ENCODE data around the gene CLC.
A peak's percentile ranks its signal among the peaks of the same experiment; 100 is the strongest.
"Not testable (repeated sequence)": the region's sequence is repeated elsewhere in the genome, so short reads cannot be mapped to it uniquely, and the experiment has no call there.

The CLC gene

DNA sequence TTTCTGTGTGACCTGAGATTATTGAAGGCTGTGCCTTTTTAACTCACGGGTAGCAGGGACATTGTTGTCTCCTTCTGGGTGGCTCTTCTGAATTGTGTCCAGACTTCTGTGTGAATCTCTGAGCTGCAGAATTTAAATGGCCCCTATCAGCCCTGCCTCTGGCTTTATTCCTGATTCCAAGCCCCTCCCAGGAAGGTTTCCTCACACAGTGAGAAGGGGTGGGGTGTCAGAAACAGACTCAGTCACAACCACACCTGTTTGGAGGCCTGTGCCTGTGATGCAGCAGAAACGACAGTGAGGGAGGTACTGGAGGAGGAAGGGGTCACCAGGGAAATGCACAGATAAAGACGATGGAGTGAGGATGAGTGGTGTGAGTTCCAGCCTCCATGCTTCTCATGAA is at the start of gene CLC:
CLC (minus strand) TSS at position 139 of the 400 bp plus-strand sequence; CDS start at position 62, 77 bp downstream.
- no peak for DNase-seq (ENCODE audit: low spot score)

DNA sequence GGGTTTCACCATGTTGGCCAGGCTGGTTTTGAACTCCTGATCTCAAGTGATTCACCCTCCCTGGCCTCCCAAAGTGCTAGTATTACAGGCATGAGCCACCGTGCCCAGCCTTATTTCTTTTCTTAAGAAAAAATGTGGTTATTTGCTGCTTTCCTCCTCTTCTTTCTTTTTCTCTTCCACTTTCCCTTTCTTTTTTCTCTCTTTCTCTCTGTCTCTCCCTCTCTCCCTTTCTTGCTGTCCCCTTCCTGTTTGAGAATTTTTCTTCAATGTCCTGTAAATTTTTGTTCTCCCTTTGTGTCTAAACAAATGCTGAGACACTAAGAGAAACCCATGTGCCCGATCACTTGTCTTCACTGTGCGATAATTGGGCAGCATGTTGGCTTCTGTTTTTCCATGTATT is 43.1 kb upstream of the CLC start:
- DNase-seq (ENCODE audit: low spot score): no peak

DNA sequence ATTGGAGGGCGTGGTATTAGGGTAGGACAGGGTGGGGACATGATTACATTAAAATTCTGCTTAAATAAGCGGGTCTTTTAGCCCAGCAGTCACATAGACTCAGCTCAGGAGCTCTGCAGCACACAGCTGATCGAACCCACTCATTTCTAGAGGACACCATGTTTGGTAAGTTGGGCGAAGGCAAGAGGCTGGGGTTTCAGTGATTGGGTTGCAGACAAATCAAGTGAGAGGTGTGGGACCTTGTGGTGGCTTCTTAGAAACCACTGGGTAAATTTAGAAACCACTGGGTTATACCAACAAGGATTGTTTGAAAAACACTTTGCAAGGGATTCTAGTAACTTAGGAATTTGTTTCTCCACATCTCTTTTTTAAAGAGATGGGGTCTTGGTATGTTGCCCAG is 40.9 kb upstream of the CLC start, which contains the start of gene LEUTX:
LEUTX (plus strand) TSS at position 92 of the 400 bp plus-strand sequence; CDS start at position 159, 67 bp downstream.
- no peak for DNase-seq (ENCODE audit: low spot score)

DNA sequence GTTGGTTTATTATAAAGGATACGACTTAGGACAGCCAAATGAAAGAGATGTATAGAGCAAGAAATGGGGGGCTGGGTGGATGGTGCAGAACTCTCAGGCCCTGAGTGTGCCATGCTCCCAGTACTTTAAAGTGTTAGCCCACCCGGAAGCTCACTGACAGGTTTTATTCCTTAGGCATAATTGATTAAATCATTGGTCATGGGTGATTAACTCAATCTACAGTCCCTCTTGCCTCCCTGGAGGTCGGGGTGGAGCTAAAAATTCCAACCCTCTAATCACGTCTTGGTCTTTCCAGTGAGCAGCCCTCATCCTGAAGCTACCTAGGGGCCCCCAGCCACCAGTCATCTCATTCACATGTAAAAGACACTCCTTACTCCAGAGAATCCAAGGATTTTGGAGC is 31.0 kb upstream of the CLC start:
- DNase-seq (ENCODE audit: low spot score): no peak

DNA sequence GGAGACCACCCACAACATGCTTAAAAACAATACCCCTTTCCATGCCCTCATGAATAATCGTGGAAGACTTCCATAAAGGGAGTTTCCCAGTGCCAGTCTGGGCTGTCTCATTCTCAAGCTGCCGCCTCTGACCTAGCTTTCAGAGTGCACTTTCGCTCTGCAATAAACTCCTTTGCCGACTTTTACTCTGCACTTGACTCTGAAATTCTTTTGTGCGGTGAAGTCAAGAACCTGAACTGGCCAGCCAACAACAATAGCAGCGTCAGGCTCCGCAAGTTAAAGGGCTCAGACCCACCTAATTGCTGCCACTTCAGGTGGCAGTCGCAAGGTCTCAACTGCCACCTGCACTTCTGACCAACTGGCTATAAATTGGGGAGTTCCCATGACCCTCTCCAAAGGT is 30.5 kb upstream of the CLC start:
- DNase-seq (ENCODE audit: low spot score): no peak

DNA sequence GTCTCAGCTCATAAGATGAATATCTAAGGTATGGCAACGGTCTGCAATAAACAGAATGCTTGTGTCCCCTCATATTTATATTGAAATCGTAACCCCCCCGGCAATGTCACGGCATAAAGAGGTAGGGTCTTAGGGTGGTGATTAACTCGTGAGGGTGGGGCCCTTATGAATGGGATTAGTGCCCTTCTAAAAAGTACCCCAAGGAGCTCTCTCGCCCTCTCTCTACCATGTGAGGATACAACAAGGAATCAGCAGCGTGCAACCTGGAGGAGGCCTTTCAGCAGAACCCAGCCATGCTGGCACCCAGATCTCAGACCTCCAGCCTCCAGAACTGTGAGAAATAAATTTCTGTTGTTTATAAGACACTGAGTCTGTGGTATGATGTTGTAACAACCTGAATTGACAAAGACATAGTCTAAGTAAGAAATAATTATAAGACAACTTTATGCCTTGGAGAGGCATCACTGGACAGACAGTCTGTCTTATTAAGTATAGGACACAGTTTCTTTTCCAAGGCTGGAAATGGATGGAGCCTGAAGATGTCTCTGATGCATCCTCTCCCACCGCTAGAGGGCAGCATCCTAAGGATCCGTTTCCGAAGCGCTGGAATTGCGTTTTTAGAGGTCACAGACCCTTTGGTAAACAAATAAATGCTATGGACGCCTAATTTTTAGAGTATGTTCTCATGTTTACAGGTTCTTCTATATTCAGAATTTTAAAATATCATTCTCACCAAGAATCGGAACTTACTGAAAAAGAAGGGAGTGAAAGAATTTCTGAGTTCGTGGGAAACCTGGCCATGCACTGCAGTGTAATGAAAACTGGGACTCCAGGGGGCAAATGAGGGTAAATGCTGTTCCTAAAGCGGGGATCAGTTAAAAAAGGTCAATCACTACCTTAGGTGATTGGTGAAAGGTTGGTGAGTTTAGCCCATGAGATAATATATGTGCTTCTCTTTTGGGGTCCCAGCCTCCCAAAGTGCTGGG is 27.6 kb upstream of the CLC start:
- DNase-seq (ENCODE audit: low spot score): peak; percentile 24

DNA sequence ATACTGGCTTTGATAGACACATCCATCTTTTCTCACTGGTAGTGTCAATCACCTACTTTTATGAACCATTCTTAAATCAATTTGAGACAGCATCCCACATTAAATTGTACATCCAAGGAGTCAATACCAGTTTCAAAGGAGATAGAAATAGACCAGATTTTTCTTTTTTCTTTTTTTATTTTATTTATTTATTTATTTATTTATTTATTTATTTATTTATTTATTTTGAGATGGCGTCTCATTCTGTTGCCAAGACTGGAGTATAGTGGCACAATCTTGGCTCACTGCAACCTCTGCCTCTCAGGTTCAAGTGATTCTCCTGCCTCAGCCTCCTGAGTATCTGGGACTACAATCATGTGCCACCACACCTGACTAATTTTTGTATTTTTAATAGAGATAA is 24.0 kb upstream of the CLC start:
- DNase-seq (ENCODE audit: low spot score): not testable (repeated sequence)

DNA sequence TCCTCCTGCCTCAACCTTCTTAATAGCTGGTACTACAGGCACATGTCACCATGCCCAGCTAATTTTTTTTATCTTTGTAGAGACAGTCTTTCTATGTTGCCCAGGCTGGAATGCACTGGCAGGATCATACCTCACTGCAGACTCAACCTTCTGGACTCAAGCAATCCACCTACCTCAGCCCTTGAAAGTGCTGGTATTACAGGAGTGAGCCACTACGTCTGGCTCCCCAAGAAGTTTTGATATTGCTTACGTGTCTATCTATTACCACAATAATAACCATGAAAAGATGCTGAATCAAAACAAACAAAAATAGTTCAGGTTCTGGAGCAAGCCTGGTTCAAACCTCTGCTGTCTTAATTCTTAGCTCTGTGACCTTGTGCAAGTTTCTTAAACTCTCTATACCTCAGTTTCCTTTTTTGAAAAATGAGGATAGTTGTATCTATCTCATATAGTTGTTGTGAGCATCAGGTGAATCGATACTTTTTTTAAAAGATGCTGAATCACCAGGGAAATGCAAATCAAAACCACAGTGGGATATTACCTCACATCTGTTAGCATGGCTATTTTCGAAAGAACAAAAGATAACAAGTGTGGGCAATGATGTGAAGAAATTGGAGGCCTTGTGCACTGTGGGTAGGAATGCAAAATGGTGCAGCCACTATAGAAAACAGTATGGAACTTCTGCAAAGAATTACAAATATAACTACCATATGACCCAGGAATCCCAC is 21.8 kb upstream of the CLC start:
- no peak for DNase-seq (ENCODE audit: low spot score)

DNA sequence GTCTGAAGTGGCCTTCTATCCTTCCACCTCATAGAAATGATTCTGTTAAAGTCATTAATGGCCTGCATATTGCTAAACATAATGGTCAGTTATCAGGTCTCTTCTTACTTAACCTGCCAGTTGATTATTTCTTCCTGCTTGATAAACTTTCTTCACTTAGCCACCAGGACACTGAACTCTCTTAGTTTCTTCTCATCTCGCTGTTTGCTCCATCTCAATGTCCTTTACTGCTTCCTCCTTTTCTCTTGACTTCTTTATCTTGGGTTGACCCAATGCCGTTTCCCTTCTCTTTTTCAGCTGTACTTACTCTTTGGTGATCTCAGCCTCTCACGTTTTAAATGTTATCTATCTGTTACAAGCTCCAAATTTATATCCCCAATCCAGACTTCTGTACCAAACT is 17.1 kb upstream of the CLC start:
- DNase-seq (ENCODE audit: low spot score): no peak

DNA sequence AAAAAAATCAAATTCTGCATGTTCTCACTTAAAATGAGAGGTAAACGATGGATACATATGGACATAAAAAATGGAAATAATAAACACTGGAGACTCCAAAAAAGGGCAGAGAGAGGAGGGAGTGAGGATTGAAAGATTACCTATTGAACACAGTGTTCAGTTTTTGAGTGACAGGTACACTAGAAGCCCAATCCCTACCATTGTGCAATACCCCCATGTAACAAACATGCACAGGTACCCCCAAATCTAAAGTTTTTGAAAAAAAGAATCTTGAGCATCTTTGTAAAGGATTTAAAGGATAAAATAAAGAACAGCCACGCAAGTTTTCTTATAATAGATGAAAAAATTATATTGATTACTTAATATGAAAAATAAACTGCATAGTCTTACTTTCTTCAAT is 16.7 kb upstream of the CLC start:
- DNase-seq (ENCODE audit: low spot score): no peak

DNA sequence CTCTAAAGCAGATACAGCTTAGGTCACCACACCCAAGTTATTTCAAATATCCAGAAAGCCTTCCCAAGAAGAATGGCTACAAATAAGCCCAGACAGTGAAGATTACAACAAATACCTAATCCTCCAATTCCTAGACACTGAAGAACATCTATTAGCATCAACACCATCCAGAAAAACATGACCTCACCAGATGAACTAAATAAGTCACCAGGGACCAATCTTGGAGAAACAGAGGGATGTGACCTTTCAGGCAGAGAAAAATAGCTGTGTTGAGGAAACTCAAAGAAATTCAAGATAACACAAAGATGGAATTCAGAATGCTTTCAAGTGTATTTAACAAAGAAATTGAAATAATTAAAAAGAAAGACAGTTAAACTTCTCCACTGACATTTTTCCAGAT is 15.0 kb upstream of the CLC start:
- DNase-seq (ENCODE audit: low spot score): no peak

DNA sequence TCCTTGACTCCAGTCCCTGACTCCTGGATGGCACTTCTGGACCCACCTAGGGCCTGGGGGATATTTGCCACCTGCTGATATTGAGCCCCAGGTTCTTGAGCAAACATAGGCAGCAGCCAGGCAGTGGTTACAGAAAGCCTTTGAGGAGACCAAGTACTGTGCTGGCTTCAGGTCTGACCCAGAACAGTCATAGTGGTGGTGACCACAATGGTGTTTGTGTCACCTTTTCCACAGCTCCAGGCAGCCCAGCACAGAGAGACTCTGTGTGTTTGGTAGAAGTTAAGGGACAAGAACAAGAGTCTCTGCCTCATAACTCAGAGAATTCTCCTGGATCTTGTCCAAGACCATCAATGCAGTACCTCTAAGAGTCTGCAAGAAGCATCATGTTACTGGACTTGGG is 14.6 kb upstream of the CLC start:
- no peak for DNase-seq (ENCODE audit: low spot score)

DNA sequence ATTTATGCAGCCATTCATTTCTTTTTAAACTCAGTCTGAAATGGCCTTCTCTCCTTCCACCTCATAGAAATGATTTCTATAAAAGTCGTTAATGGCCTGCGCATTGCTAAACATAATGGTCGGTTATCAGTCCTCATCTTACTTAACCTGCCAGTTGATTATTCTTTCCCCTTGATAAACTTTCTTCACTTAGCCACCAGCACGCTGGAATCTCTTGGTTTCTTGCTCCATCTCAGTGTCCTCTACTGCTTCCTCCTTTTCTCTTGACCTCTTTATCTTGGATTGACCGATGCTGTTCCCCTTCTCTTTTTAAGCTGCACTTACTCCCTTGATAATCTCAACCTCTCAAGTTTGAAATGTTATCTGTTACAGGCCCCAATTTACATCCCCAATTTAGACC is 12.2 kb upstream of the CLC start:
- no peak for DNase-seq (ENCODE audit: low spot score)

DNA sequence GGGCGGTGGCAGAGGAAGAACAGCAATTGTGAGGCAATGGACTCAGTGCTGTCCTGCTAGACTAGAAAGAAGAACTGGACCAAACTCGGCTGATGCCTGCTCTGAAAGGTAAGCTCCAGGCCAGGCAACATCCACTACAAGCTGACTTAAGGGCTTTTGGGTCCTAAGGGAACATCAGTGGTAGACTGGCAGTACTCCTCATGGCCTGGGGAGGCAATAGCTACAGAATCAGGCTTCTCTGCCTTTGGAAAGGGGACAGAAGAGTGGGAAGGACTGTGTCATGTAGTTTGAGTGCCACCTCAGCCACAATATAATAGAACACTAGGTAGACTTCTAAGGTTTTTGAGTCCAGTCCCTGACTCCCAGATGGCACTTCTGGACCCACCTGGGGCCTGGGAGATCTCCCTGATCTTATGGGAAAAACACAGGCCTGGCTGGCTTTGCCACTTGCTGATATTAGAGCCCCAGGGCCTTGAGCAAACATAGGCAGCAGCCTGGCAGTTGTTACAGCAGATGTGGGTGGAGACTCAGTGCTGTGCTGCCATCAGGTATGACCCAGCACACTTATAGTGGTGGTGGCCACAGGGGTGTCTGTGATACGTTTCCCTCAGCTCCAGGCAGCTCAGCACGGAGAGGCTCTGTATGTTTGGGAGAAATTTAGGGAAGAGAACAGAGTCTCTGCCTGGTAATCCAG is 9.2 kb upstream of the CLC start:
- DNase-seq (ENCODE audit: low spot score): no peak

DNA sequence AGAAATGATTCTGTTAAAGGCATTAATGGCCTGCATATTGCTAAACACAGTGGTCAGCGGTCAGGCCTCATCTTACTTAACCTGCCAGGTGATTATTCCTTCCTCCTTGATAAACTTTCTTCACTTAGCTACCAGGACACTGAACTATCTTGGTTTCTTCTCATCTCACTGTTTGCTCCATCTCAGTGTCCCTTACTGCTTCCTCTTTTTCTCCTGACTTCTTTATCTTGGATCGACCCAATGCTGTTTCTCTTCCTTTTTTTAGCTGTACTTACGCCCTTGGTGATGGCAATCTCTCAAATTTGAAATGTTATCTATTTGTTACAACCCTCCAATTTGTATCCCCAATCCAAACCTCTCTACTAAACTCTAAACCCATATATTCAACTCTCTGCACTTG is 7.8 kb upstream of the CLC start:
- no peak for DNase-seq (ENCODE audit: low spot score)

DNA sequence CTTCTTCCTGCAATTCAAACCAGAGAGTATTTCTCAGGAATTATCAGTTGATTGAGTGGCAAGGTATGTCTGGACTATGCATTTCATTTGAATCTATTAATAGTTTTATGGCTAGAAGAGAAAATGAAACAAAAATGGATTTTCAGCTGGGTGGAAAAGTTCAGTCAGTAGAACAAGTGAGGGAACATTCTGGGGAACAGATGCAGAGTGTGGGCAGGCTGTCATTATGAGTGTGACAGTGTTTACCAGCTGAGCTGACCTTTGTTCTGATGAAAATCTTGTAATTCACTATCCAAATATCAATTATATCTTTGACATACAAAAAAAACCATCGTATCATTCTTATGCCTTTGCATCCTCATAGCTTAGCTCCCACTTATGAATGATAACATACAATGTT is 2.6 kb upstream of the CLC start:
- DNase-seq (ENCODE audit: low spot score): no peak

DNA sequence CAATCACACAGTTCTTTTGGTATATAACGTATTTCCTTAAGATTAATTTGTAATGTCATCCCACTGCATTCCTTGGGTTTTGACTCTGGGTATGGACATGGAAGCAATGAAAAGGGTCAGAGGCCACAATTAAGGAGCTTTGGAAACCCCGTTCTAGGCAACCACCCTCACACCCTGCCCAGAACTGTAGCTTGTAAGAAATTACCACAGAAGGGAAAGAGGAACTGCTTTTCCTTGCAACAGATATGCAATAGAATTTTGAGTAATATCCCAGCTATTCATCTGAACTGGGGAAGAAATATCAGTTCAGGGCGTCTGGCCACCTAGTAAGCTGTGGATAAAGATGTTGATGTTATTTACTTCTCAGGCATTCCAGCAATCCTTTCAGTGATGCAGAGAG is 985 bp upstream of the CLC start:
- no peak for DNase-seq (ENCODE audit: low spot score)

DNA sequence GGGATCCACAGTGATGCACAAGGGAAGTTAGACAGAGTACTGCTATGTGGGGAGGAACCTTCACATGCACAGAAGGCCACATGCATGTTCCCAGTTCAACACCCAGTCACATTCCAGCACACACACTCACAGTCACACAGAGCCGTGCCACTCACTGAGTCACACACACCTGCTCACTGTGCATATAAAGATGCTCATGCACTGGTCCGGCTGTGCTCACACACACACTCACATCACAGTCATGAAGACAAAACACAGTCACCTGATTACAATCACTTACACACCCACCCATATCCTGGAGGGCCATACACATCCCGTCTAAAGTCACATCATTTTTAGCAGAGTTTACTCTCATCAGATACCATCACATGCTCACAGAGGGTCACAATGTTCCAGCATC is 478 bp downstream of the CLC start:
- no peak for DNase-seq (ENCODE audit: low spot score)

DNA sequence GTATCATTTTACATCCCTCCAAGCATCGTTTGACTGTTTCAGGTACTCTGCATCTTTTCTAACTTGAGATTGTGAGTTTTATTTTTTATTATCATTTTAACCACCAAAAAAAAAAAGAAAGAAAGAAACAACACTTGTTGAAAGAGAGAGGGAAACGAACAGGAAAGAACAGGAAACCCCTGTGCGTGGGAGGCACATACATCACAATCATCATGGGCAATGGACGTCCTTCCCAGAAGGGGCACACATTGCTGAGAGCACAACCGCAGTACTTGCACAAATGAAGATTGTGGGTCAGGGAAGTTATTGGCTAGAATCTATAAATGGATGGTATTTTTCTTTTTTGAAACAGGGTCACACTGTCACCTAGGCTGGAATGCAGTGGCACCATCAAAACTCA is 1.7 kb downstream of the CLC start:
- DNase-seq (ENCODE audit: low spot score): no peak

DNA sequence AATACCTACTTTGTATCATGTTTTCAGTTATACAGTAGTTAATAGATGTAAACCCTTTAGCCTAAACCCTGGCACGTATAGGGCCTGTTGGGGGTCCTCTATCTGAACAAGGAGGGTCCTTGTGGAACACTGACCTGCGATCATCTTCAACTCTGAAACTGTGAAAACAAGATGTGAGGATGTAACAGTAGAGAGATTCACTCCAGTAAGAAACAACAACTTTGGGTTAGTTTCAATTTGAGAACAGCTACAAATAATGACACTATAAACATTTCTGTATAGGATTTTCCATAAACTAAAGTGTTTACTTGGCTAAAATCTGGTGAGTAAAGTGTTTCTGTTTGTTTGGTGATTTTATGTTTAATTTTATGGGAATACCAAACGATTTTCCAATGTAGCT is 2.1 kb downstream of the CLC start:
- no peak for DNase-seq (ENCODE audit: low spot score)

DNA sequence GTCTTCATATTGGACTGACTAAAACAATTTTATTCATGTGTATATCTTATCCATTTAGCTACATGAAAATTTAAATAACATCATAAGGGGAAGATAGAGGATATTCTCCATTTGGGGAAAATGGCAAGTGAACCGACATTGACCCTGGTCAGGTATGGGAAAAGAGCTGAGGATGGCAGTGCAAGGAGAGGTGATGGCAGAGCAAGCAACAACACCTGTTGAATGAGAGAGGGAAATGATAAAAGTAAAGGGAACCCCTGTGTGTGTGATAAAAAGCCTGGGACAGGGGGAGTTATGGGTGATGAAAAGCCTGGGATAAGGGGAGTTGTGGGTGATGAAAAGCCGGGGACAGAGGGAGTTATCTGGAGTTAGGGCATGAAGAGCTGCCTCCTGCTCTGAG is 4.0 kb downstream of the CLC start:
- no peak for DNase-seq (ENCODE audit: low spot score)

DNA sequence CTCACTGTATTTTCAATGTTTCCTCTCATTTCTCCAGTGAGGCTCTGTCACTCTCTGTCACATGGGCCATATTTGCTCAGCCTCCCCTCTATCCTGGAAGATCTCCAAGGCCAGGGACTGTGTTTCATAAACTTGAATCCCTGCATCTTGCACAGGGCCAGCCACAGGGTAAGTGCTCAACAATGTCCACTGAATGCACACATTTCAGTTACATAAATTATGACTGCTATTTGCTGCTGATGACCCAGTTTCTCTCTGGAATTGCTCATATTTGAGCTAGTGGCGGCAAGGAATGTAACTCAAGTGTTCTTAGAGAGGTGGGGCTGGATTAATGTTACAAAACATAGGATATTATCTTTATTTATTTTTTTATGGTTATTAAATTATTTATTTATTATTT is 6.1 kb downstream of the CLC start:
- no peak for DNase-seq (ENCODE audit: low spot score)

DNA sequence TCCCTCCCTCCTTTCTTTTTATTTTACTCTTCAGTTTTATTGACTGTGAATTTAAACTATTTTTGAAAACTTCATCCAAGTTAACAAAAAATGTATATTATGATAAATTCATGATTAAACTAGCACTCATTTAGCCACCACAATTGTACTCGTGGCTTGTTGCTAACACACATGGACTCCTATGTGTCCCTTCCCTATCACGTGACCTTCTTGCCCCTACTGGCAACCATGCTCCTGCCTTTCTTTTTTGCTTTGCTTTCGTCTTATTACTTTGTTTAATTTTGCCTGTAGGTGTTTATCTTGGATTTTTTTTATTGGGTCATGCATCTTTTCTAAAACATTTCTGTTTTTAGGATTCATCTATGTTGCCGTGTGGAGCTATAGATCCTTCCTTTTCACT is 8.2 kb downstream of the CLC start:
- no peak for DNase-seq (ENCODE audit: low spot score)
